Amniotic epithelial cell (primary cell): ENCODE data around the gene PPCDC.

ENCODE experiments used
- DNase-seq: peaks from one replicate; pipeline ENCODE4 v3.0.0-alpha.2; 2010; ENCODE audit warnings: low read depth

Gene PPCDC

DNA sequence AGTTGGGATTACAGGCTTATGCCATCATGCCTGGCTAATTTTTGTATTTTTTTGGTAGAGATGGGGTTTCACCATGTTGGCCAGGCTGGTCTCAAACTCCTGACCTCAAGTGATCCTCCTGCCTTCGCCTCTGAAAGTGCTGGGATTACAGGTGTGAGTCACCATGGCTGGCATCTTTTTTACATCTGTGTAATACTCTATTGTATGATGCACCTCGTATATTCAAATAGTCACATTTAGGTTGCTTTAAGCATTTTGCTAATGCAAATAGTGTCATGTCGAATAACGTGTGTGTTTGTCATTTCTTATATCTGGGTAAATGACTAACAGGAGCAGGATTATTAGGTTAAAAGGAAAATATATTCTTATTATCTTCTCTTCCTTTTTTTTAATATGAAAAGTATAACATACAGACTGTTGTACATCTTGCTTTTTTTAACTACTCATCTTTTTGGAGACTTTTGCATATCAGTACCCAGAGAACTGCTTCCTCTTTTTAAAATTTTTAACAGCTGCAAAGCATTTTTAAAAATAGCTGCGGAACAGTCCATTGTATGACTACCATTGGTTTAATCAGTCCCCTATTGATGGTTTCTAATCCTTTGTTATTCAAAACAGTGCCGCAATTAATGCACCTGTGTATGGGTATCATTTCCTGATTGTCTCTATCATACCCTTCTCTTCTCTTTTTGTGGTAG, 14.6 kb upstream of the PPCDC start:
- DNase-seq = no peak

DNA sequence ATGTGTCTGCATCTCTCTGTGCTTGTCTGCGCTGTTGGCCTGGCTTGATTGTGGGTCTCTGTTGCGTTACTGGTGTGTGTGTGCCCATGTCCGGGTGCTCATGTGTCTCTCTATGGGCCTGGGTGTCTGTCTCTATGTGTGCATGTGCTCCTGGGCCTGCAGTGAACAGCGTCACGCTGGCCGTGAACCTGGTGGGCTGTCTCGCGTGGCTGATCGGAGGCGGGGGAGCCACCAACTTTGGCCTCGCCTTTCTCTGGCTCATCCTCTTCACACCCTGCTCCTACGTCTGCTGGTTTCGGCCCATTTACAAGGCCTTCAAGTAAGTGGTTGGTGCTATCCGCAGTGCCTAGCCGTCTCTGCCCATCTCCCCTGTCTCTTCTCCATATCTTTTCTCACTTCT, 7.0 kb upstream of the PPCDC start:
- no peak for DNase-seq

DNA sequence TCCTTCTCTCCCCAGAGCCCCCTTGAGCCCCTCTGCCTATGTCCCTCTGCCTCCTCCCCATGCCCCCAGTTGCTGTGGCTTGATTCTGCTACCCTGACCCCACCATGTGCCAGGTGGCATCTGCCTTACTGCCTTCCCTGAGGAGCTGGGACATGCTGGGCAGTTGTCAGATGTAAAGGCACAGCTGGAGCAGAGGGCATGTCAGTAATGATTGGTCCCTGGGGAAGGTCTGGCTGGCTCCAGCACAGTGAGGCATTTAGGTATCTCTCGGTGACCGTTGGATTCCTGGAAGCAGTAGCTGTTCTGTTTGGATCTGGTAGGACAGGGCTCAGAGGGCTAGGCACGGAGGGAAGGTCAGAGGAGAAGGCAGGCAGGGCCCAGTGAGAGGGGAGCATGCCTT, 3.5 kb upstream of the PPCDC start:
- no peak for DNase-seq

DNA sequence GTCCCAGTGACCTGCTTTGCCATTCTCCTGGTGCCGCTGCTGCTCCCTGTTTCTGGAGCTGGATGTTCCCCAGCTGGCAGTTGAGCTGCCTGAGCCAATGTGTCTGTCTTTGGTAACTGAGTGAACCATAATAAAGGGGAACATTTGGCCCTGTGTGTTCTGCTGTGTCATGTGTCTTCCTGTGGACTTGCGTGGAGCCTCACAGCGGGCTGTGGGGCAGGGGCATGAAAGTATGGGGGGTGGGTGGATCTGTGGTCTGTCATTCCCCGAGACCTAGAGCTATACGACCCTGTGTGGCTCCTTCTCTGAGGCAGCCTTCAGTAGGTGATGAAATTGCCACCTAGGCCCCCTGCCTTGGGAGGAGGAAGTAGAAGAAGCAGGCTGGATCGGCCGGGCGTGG, 2.0 kb upstream of the PPCDC start:
- no peak for DNase-seq

DNA sequence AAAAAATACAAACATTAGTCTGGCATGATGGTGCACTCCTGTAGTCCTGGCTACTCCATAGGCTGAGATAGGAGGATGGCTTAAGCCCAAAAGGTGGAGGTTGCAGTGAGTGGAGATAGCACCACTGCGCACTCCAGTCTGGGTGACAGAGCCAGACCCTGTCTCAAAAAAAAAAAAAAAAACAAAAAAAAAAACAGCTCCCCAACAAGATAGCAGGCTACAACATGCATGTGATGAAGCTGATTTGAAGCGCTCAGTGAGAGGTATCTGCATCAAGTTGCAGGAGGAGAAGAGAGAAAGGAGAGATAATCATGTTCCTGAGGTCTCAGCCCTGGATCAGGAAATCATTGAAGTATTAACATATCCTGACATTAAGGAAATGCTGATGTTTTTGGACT, 608 bp upstream of the PPCDC start:
- DNase-seq = no peak

DNA sequence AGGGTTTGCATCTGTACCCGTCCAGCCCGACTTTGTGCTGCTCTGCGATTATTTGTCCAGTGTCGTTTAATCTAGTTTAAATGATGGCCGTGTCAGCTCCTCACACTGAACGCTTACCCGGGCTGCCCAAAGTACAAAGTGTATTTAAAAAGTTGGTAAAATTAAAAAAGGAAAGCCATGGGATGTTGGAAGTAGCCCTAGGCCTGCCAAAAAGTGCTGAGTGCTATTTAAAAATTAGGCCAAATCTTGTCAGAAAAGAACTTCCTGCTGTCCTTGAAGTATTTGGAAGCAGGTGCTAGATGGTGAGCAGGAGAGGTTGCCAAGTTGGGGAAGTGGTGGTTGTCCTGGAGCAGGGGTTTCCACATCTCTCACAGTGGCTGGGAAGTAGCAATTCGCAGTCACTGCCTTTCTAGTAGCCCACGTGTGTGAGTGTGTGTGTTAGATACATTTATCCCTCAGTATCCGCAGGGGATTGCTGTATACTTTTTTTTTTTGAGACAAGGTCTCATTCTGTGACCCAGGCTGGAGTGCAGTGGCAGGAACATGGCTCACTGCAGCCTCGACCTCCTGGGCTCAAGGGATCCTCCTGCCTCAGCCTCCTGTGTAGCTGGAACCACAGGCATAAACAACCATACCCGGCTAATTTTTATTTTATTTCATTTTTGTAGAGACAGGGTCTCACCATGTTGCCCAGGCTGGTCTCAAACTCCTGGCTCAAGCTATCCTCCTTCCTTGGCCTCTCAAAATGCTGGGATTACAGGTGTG, 664 bp downstream of the PPCDC start:
- peak; percentile 33 for DNase-seq

DNA sequence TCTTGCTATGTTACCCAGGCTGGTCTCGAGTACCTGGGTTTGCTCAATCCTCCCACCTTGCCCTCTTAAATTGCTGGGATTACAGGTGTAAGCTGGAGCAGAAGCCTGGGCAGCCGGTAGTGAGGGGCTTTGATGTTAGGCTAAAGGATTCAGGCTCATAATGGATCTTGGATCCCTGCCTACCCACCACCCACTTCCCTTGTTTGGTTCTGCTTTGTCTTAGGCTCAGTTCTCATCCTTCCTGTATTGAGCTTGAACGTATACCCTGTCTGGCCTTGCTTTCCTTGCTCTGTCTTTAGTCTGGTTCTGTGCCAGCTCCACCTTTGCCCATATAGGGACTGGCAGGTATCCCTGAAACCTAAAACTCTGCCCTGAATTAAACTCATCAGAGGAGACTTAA, 1.7 kb downstream of the PPCDC start:
- no peak for DNase-seq

DNA sequence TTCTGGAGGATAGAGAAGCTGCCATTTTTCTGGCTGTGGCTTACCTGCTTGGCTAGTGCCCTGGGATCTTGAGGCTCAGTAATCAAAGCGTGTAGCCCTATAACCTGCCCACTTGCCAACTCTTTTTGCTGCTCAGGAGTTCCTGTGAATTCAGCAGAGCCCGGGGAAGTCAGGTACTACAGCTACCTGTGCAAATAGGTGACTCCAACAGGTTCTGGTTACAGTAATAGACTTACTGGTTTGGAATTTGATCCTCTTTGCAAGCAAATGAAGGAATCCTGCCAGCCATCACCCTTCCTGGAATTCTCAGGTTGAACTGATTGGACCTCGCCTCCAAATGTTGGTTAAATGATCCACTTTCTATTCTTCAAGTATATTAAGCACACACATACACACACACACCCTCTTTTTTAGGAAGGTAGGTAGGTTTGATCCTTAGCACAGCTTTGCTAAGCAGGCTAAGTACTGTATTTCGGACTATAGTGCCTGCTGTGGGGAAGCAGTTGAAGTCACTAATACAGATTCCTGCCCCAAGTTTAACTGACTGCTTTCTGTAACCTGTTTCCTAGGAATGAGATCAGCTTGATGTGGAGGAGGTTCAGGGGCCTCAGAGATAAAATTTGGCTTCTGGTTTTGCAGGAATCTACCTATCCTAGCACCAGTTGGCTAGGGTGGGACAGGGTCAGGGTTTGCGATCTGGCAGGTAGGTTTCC, 2.3 kb downstream of the PPCDC start:
- no peak for DNase-seq

DNA sequence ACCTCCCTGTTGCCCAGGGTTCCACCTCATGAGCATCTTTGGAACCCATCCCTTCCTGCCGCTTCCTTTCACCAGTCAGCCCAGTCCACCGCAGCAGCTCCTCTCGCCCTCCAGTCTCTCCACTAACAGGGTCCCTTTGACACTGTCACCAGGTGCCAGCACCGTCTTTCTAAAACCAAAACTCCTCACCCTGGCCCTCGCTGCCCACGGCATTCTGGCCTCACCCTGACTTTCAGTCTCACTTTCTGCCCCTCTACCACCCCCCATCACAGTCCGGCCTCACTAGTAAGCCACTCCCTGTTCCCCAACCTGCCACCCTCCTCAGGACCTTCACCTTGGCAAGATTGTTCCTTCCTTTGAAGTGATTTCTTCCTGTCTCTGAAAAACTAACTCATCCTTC, 4.2 kb downstream of the PPCDC start:
- no peak for DNase-seq

DNA sequence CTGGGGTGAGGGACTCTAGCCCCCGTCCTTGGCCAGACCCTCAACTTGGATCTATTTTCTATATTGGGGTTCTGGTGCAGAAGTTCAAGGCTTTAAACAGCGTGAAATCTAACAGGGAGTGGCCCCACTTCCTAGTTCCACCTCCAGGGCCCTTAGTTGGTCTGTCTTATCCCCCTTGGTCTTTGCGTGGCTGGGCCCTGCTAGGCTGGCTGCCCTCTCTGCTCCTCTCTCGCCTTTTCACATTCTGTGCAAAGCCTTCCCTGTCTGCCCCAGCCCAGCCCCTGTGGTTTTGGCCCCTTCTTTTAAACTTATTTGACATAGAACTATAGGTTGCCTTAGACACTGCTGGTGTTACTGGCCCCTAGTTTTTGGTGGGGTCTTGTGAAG, 5.6 kb downstream of the PPCDC start:
- DNase-seq = no peak

DNA sequence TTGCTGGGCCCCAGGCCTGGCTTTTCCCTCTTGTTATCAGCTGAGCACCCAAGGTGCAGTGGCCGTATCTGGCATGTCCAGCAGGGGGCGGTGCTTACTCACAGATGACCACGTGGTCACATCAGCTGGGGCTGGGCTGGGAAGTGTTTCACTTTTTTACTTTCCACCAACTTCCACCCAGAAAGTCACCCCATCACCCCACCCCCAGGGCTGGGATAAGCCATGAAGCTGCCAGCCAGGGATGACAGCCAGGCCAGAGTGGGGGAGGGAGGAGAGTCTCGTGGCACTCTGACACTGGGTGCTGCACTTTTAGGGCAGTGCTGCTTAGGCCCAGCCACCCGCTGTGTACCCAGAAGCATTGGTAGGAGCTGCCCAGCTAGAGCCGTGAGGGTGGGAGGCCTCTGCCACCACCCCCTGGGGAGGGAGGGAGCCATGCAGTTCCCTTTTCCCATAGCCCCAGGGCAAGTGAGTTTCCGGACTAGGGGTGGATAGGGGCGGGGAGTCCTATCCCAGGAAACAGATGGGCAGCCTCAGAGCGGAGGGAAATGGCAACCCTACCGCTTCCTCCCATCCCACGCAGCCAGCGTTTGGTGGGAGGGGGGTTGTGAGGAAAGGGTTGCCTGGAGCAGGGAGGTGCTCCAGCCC, 6.1 kb downstream of the PPCDC start:
- peak; percentile 65 for DNase-seq

DNA sequence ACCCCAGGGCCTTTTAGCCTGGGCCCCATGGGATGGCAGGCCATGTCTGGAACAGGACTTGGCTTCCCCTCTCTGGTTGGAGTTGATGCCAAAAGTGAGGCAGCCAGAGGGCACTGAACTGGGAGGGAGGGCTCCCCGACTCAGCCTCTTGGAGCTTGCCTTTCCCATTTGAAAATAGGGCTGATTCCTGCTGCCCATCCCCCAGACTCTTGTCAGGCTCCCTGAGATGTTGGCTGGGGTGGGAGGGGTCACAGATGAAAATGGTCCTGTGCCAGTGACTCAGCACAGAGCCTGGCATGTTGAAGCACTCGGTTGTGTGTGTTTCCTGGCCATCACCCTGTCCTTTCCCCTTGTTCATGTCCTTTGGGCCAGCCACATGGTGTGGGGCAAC, 6.6 kb downstream of the PPCDC start:
- no peak for DNase-seq

DNA sequence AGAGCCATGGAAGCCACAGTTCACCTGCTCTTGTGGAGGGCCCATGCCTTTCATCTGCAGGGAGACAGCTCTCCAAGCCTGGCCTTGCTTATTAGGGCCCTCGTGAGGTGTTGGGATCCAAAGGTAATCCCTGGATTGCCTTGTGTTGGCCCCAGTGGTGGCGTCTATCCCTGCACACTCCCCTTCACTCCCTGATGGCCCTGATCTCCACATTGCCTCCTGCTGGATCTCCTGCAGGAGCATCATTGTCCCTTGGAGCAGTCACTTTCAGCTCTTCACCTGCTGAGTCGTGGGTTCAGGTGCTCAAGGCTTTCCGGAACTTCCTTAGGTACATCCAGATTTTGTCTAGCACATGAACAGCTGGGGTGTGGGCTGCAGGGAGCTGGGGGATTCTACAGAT, 7.0 kb downstream of the PPCDC start:
- no peak for DNase-seq

DNA sequence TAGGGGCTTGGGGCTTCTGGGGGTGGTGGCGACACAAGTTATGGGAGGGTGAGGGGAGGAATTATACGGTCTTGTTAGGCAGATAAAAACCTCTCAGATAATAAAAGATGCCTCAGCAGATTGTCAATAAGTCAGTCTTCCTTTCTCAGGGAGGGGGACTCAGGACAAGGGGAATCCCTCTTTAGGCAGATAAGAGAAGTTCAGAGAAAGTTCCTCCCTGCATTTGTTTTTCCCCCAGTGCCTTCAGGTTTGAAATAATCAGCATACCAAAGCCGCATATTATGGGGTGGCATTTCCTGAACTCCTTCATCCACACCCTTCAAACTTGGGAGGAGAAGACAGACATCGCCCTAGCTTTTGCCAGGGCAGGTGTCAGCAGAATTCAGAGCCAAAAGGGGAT, 8.5 kb downstream of the PPCDC start:
- DNase-seq = peak; percentile 28

DNA sequence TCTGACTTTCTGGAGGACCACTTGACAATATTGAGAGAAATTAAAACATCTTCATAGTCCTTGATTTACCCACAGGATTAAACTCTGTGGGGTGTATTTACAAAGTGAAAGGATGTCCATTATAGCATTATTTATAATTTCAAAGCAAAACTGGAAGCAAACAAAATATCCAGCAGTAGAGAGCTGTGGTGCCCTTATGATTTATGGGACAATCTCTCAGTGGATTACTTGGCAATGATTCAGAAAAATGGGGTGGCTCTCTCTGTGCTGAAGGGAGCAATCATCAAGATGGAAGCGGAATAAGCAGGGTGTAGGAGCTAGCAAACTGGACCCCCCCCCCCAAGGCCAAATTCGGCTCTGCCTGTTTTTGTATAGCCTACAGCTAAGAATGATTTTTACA, 9.0 kb downstream of the PPCDC start:
- DNase-seq = no peak

DNA sequence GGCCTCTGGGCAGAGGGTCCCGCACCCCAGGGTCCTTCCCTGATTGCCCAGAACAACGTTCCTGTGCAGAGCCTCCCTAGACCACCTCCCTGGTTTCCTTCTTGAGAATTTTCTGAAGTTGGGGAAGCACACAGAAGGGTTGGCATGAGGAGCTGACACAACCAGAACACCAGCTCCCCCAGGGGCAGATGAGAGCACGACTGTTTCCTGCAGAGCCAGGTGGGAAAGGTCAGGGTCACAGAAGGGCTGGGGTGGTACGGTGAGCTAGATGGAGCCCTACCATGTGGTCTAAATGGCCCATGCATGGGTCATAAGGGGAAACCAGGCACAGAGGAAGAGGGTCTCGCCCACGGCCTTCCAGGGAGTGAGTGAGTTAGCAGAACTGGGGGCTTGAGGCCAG, 10.4 kb downstream of the PPCDC start:
- DNase-seq = no peak

DNA sequence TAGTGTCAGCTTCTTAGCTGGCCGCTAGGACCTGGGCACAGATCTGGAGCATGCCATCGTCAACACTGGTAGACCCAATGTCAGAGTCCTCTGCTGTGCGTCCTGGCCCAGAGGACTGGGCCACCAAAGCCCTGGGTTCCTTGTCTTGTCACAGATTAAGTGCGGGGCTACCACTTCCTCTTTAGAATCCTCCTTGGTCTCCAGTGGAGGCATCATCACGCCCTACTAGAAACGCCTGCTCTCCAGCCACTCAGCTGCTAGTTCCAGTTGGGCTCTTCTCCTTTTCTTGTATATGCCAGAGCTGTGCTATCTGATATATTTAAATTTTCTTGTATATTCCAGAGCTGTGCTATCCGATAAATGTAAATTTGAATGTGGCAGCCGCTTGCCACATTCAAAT, 11.2 kb downstream of the PPCDC start:
- no peak for DNase-seq

DNA sequence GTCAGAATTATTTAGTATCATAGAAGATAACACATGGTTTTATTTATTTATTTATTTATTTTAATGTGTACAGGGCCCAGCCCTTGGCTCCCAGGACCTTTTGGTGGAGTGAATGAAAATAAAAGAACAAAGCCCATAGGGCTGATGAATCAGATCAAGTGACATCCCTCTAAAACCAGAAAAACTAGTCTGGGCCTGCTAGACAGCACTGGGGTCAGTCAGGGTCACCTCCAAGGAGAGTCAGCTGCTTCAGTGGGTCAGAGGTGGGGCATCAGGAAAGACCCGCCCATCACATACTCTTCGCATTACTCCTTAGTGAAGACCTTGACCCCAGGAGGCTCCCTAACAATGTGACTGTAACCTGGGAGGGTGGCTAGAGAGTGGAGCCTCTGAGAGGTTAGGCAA, 12.8 kb downstream of the PPCDC start:
- DNase-seq = peak; percentile 38

DNA sequence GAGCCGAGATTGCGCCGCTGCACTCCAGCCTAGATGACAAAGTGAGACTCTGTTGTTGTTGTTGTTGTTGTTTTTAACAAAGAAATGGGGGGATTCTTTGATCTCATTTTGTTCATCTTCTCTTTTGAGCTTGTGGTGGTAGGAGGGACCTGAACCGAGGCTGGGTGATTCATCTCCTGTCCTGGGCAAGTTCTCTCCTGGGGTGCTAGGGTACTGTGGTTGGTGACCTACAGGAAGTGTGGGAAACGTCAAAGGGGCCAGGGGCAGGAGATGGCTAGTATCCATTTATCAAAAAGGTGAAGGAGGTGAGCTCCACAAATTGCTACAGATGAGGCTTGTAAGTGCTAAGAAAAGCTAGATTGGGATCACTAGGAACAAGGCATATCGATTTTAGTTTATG, 14.3 kb downstream of the PPCDC start:
- DNase-seq = peak; percentile 29

DNA sequence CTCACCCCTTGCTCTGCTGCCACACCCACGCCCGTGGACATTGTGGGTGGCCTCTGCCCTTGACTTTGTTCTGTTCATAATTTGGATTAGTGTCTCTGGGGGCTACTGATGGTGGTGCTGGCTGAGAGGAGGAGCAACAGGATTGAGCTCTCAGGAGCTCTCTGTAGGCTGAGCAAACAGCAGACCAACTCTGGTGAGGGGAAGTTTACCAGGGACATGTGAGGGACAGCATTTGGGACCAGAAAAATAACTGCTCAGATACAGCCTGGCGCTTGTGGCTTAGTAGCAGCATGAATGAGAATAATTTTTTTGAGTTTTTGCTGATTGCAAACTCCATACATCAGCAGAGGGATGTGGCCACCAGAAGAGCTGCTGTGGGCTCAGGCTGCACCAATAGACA, 14.8 kb downstream of the PPCDC start:
- no peak for DNase-seq

DNA sequence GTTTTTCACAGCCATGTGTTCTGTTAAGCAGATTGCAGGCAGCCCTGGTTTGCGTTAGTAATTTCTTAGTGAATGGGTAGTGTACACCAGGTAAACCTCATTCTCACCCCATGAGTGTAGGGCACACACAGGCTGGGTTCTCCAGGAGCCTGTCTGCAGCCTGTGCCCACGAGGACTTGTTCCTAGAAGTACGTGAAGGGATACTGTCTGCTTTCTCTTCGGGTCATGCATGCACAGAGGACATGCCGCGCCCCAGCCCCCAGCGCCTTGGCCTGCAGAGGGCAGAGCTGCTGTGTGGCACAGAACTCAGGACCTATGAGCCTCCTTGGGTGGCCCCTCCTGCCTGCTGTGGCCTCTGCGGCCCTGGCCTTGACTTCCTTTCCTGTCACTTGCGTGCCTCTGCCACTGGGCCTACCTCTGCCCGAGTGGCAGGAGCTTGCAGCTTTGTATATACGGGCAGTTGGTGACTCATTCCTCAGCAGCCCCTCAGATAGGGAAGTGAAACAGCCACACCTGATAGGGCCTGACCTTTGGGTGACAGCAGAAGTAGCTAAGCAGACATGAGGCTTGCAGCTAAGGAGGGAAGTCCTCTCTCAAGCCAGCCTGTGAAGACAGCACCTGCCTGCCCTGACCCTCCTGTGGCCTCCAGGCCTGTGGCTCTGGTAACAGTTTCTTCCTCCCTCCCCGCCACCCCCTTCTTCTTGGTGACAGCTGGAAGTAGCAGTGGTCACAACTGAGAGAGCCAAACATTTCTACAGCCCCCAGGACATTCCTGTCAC, 19.5 kb downstream of the PPCDC start:
- DNase-seq = peak; percentile 42
